Loucy (cell line): Measurements from ENCODE around the gene VSTM2L.

ENCODE experiments used
- H2AFZ ChIP-seq: fragments of 200-600 bp; sonication (generic); 2 replicates; pipeline ENCODE4 v1.6.0; 2016; ENCODE audit warnings: antibody characterized with exemption, mild to moderate bottlenecking, low read length, moderate library complexity
- H3F3A ChIP-seq: fragments of 200-600 bp; 2 replicates; pipeline ENCODE4 v1.6.0; 2016; ENCODE audit warnings: antibody characterized with exemption, low read depth, mild to moderate bottlenecking
- H3K27me3 ChIP-seq: fragments of 200-600 bp; sonication (generic); 2 replicates; pipeline ENCODE4 v1.6.1; 2014; ENCODE audit warnings: low read length, mild to moderate bottlenecking; ENCODE audit not compliant: insufficient read depth, poor library complexity, severe bottlenecking
- H3K36me3 ChIP-seq: fragments of 200-600 bp; sonication (generic); 2 replicates; pipeline ENCODE4 v1.6.1; 2016; ENCODE audit warnings: low read length; ENCODE audit not compliant: insufficient read depth
- H3K4me1 ChIP-seq: fragments of 200-600 bp; sonication (generic); 2 replicates; pipeline ENCODE4 v1.5.1; 2014; ENCODE audit warnings: low read length, mild to moderate bottlenecking; ENCODE audit not compliant: insufficient read depth, poor library complexity, severe bottlenecking
- H3K4me2 ChIP-seq: fragments of 200-600 bp; sonication (generic); 2 replicates; pipeline ENCODE4 v1.6.0; 2014; ENCODE audit warnings: antibody characterized with exemption, low read length, low read depth, mild to moderate bottlenecking; ENCODE audit not compliant: poor library complexity, severe bottlenecking
- H3K4me3 ChIP-seq: fragments of 200-600 bp; sonication (generic); 2 replicates; pipeline ENCODE4 v1.5.1; 2014; ENCODE audit warnings: low read length, mild to moderate bottlenecking, mixed read lengths; ENCODE audit not compliant: poor library complexity, severe bottlenecking
- H3K79me2 ChIP-seq: fragments of 200-600 bp; sonication (generic); 2 replicates; pipeline ENCODE4 v1.6.1; 2014; ENCODE audit warnings: low read length; ENCODE audit not compliant: insufficient read depth
- H3K9ac ChIP-seq: fragments of 200-600 bp; sonication (generic); 2 replicates; pipeline ENCODE4 v1.6.0; 2014; ENCODE audit warnings: mild to moderate bottlenecking, low read depth, low read length, moderate library complexity; ENCODE audit not compliant: poor library complexity, severe bottlenecking
- H3K9me2 ChIP-seq: fragments of 200-600 bp; sonication (generic); replicated peaks from 2 replicates; pipeline ENCODE4 v1.6.1; 2016; ENCODE audit warnings: low read depth, low read length, mixed read lengths
- H3K9me3 ChIP-seq: fragments of 200-600 bp; sonication (generic); 2 replicates; pipeline ENCODE4 v1.6.1; 2014; ENCODE audit warnings: mild to moderate bottlenecking, antibody characterized with exemption, low read length, low read depth; ENCODE audit not compliant: insufficient read depth
- H4K20me1 ChIP-seq: fragments of 200-600 bp; sonication (generic); 2 replicates; pipeline ENCODE4 v1.6.0; 2014; ENCODE audit warnings: antibody characterized with exemption, low read length, mild to moderate bottlenecking; ENCODE audit not compliant: insufficient read depth, poor library complexity, severe bottlenecking
- CTCF ChIP-seq: fragments of 200-600 bp; sonication (generic); conservative IDR thresholded peaks from 2 replicates; pipeline ENCODE4 v1.5.1; 2014; ENCODE audit warnings: mild to moderate bottlenecking, antibody characterized with exemption, low read length
- EZH2phosphoT487 ChIP-seq: fragments of 200-600 bp; IDR thresholded peaks from 2 replicates; pipeline ENCODE4 v1.6.1; 2018; ENCODE audit warnings: antibody characterized with exemption, mild to moderate bottlenecking, moderate library complexity, borderline replicate concordance

The VSTM2L gene

GRCh38 chr20:37991908-37992307, 89.0 kb downstream of the VSTM2L start:
- Histone ChIP-seq H3K9ac (no peak overlapping the region), H3K4me2 (no peak overlapping the region), H4K20me1 (peaks cover 3% of the 10 kb centered on the region), H3K4me3 (no peak overlapping the region), H3K79me2 (no peaks in the 10 kb centered on the region), H3K27me3 (no peaks in the 10 kb centered on the region), H3K4me1 (peaks cover 28% of the 10 kb centered on the region), H2AFZ (no peak overlapping the region), H3K9me3 (no peaks in the 10 kb centered on the region), H3K9me2 (no peaks in the 10 kb centered on the region), H3K36me3 (peaks cover 52% of the 10 kb centered on the region), H3F3A (no peaks in the 10 kb centered on the region)
- no peak for TF ChIP-seq CTCF
- no peak for TF ChIP-seq EZH2phosphoT487

- Histone ChIP-seq H3K36me3 (peaks cover 61% of the 10 kb centered on the region), H3K4me1 (peaks cover 28% of the 10 kb centered on the region)
- TF ChIP-seq CTCF (peak; percentile 66), EZH2phosphoT487 (no peak)
These were observed 90.0 kb downstream of the VSTM2L start for GRCh38 chr20:37992802-37993409.

GRCh38 chr20:37994512-37994911, 91.6 kb downstream of the VSTM2L start:
- Histone ChIP-seq H3F3A (no peaks in the 10 kb centered on the region), H3K4me2 (no peak overlapping the region), H3K27me3 (no peaks in the 10 kb centered on the region), H3K79me2 (no peaks in the 10 kb centered on the region), H3K4me3 (no peak overlapping the region), H3K4me1 (peaks cover 25% of the 10 kb centered on the region), H3K36me3 (peaks cover 68% of the 10 kb centered on the region), H3K9me3 (no peaks in the 10 kb centered on the region), H2AFZ (no peak overlapping the region), H4K20me1 (peaks cover 3% of the 10 kb centered on the region), H3K9me2 (no peaks in the 10 kb centered on the region), H3K9ac (no peak overlapping the region)
- no peak for TF ChIP-seq EZH2phosphoT487
- TF ChIP-seq CTCF: no peak

More at GRCh38 chr20:37992802-37993409, 90.0 kb downstream of the VSTM2L start:
- Histone ChIP-seq H3K9ac (no peak overlapping the region), H3K4me3 (no peak overlapping the region), H3F3A (no peaks in the 10 kb centered on the region), H3K9me2 (no peaks in the 10 kb centered on the region), H3K79me2 (no peaks in the 10 kb centered on the region), H3K27me3 (no peaks in the 10 kb centered on the region), H3K9me3 (no peaks in the 10 kb centered on the region), H2AFZ (no peak overlapping the region), H4K20me1 (peaks cover 3% of the 10 kb centered on the region), H3K4me2 (no peak overlapping the region)
